Muscle of back (tissue), 11 donors: ENCODE measurements around the gene SUSD1. TPM values are rescaled to one million over a fixed set of nuclear protein-coding genes. Genes with fewer than 3 reads are reported as not detected.
"Not testable (repeated sequence)": the region's sequence is repeated elsewhere in the genome, so short reads cannot be mapped to it uniquely, and the experiment has no call there.

ENCODE experiments used
- DNase-seq, 3 donors: peaks; one replicate each; pipeline versions ENCODE4 v3.0.0 to v3.0.0-alpha.2; 2013
- polyA plus RNA-seq, 10 donors: library from polyadenylated mRNA; unstranded; fragments of 120-200 nt; gene quantifications; one replicate each; pipeline ENCODE4 v1.2.1, GENCODE V29; 2013; ENCODE audit not compliant: insufficient read length in 10 of 10

SUSD1 gene
- polyA plus RNA-seq, 10 donors: 5.0 to 14.4 (median 9.0) TPM

GRCh38 chr9:112174222-112174964, 704 bp downstream of the SUSD1 start:
- DNase-seq: peak; percentile 32 to 64 (median 51)

- no peak for DNase-seq
Observed at GRCh38 chr9:112173489-112174221, 1.4 kb downstream of the SUSD1 start.

- DNase-seq: no peak
Observed at GRCh38 chr9:112170968-112171367, 4.1 kb downstream of the SUSD1 start.

GRCh38 chr9:112170235-112170634, 4.9 kb downstream of the SUSD1 start:
- DNase-seq: no peak

- no peak for DNase-seq
Observed at GRCh38 chr9:112169368-112169767, 5.7 kb downstream of the SUSD1 start.

- no peak for DNase-seq
Observed at GRCh38 chr9:112168197-112168596, 6.9 kb downstream of the SUSD1 start.

- peak in 1 of 3 donors; percentile 44 for DNase-seq
Observed at GRCh38 chr9:112166176-112167140, 8.6 kb downstream of the SUSD1 start.

GRCh38 chr9:112162621-112163413, 12.3 kb downstream of the SUSD1 start:
- DNase-seq: no peak

- no peak for DNase-seq
Observed at GRCh38 chr9:112159781-112160180, 15.3 kb downstream of the SUSD1 start.

- DNase-seq: peak in 1 of 3 donors; percentile 27
Observed at GRCh38 chr9:112158656-112159367, 16.3 kb downstream of the SUSD1 start.

- DNase-seq: no peak
Observed at GRCh38 chr9:112157961-112158360, 17.1 kb downstream of the SUSD1 start.

GRCh38 chr9:112157087-112157486, 18.0 kb downstream of the SUSD1 start:
- no peak for DNase-seq

GRCh38 chr9:112149211-112149610, 25.9 kb downstream of the SUSD1 start:
- DNase-seq: no peak

GRCh38 chr9:112145886-112146285, 29.2 kb downstream of the SUSD1 start:
- DNase-seq: no peak

- no peak for DNase-seq
Observed at GRCh38 chr9:112144807-112145206, 30.3 kb downstream of the SUSD1 start.

GRCh38 chr9:112142420-112142819, 32.7 kb downstream of the SUSD1 start:
- no peak for DNase-seq

- no peak for DNase-seq
Observed at GRCh38 chr9:112140936-112141335, 34.2 kb downstream of the SUSD1 start.

- no peak for DNase-seq
Observed at GRCh38 chr9:112137066-112137465, 38.0 kb downstream of the SUSD1 start.

GRCh38 chr9:112135706-112136105, 39.4 kb downstream of the SUSD1 start:
- no peak for DNase-seq

GRCh38 chr9:112133806-112134205, 41.3 kb downstream of the SUSD1 start:
- not testable (repeated sequence) for DNase-seq

GRCh38 chr9:112132356-112132755, 42.7 kb downstream of the SUSD1 start:
- DNase-seq: no peak
